HG03432 (cell line): ENCODE results near the gene EP400.

Experiments
- ATAC-seq: cut with Tn5 transposase; IDR thresholded peaks from one replicate; pipeline ENCODE4 v1.9.1; 2021; ENCODE audit warnings: mild to moderate bottlenecking, moderate library complexity; ENCODE audit not compliant: unreplicated experiment

EP400 gene

DNA sequence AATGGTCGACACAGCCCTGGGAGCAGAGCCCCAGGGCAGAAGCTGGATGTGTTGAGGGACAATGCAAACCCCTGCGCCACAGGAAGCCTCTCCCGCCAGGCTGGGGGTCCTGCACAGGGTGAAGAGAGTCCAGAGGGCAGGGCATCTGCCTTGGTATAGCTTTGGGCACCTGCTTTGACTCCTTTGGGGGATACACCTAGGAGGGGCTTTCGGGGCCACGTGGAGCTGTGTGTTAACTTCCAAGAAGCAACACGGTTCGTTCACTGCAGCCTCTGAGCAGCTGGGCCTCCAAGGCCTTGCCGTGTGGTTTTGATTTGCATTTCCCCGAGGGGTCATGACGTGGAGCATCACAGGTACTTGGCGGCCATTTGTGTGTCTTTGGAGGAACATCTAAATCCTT, 26.5 kb upstream of the EP400 start:
- peak; percentile 74 for ATAC-seq

DNA sequence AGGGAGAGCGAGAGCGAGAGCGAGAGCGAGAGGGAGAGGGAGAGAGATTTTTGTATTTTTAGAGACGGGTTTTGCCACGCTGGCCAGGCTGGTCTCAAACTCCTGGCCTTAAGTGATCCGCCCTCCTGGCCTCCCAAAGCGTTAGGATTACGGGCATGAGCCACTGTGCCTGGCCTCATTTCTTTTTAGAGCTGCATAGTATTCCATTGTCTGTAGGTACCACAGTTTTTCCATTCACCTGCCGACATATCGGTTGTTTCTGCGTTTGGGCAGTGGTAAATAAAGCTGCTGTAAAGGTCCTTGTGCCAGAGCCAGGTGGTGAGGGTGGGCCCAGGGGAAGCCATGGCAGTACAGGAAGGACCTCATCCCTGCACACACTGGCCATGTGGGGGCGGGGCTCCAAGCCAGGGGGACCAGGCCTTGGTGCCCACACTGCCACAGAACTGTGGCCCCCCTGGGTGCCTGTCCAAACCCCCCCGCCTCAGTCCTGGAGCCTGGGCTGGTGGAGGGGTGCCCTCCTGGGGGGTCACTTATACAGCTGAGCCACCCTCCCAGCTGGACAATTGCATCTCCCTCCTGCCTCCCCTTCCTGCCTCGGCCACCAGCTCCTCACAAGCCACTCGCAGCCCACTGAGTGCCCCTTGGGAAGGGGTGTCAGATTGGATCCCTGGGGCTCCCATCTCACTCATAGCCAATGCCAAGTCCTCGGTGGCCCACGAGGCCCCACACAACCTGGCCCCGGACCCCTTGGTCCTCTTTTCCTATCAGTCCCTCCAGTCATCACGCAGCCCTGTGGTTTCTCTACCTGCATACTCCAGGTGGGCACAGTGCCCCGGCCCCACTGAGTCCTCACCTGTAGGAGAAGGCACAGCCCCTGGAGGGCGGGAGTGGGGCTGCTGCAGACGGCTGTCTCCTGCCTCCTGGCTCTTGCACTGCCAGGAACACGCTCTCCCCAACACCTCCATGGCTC, 22.3 kb upstream of the EP400 start:
- ATAC-seq, result no peak

DNA sequence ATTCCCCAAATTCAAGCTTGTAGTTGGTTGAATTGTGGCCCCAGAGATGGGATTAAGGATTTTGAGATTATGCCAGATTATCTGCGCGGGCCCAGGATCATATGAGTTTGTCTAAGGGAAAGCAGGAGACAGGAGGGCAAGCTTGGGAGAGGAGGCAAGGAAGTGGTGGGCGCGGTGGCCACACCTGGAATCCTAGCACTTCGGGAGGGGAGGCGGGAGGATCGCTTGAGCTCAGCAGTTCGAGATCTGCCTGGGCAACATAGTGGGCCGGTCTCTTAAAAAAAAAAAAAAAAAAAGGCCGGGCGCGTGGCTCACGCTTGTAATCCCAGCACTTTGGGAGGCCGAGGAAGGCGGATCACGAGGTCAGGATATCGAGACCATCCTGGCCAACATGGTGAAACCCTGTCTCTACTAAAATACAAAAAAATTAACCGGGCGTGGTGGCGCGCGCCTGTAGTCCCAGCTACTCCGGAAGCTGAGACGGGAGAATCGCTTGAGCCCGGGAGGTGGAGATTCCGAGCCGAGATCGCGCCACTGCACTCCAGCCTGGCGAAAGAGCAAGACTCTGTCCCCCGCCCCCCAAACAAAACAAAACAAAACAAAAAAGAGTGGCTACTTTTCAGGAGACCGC, 21.5 kb upstream of the EP400 start:
- ATAC-seq, result peak; percentile 10

DNA sequence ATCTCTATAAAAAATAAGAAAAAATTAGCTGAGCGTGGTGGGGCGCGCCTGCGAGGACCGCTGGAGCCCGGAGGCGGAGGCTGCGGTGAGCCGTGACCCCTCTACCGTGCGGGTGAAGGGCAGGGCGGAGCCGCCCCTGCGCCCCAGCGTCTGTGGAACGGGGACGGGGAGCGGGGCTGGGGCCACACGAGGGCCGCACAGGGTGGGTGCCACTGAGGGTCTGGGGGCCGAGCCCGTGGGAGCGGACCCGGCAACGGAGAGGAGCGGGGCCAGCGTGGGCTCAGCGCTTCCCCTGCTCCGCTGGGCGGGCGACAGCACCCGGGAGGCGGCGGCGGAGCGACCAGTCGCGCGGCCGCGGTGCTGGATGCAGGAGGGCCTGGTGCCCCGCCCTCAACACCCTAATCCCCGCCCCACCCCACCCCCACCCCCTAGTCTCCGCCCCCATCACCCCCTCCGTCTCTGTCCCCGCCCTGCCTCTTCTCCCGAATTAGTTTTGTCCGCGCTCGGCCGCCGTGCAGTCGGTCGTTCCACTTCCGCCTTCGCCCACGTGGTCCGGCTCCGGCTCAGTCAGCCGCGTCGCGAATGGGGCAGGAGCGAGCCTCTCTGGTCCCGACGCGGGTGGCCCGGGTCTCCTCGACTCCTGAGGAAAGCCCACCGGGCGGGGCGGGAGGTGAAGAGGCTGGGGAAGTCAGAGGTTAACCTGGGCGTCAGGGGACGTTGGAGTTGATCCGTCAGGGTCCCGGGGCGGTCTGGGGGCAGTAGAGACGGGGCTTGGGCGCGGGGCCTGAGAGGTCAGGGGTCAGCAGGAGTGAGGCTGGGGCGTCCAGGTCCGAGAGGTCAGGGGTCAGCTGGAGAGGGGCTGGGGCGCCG, 20.8 kb upstream of the EP400 start, which contains the start of gene PUS1:
Gene PUS1, plus strand, starts transcription at position 566 of the 870 bp plus-strand sequence. CDS start 447 bp downstream, outside the sequence.
- ATAC-seq, result peak; percentile 75

DNA sequence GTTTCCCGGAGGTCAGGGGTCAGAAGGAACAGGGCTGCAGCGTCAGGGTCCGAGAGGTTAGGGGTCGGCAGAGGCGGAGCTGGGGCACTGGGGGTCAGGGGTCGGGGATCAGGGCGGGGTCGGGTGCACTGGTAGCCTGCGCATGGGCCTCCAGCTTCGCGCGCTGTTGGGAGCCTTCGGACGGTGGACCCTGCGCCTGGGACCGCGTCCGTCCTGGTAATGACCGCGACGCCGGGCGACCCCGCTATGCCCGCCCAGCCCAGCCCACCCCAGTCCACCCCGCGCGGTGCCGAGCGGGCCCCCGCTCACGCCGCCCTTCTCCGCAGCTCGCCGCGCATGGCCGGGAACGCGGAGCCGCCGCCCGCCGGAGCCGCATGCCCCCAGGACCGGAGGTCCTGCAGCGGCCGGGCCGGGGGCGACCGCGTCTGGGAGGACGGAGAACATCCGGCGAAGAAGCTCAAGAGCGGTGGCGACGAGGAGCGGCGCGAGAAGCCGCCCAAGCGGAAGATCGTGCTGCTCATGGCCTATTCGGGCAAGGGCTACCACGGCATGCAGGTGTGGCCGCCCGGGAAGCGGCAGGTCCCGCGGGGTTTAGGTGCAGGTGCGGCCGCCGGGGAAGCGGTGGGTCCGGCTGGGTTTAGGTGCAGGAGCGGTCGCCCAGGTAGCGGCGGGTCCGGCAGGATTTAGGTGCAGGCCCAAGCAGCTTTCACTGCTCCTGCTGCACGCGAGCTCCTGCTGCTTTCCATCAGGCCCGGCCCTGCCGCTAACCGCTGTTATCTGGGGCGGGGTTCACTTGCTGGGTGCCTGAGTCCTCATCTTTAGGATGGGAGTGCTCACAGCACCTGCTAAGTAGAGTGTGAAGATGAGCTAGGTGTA, 19.9 kb upstream of the EP400 start:
- ATAC-seq, result peak; percentile 13

DNA sequence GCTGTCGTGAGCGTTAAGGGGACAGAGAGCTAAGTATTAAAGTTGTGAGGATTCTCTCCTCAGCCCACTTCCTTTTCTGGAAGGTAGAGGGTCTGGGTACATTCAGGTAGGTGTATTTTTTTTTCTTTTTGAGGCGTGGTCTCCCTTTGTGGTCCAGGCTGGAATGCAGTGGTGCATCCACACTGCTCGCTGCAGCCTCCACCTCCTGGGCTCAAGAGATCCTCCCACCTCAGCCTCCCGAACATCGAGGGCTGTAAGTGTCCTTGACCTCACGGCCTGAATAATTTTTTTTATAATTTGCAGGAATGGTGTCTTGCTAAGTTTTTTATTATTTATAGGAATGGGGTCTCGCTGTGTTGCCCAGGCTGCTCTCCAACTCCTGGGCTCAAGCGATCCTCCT, 19.2 kb upstream of the EP400 start:
- ATAC-seq, result no peak

DNA sequence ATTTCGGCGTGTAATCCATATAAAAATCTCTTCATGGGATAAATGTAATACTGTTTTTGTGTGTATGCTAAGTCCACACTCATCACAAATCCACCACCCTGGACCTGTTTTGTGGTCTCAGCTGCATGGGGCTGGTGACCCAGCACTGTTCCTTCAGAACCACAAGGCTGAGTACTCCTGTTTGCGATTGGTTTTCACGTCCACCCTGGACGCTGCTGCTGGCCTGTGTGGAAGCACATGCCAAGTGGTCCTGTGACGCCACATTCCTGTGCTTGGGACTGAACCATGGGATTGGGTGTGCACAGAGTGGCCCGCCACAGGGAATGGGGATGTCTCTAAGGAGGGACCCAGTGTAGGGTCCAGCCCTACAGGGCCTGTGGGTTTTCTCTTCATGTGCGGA, 16.4 kb upstream of the EP400 start:
- ATAC-seq, result no peak

DNA sequence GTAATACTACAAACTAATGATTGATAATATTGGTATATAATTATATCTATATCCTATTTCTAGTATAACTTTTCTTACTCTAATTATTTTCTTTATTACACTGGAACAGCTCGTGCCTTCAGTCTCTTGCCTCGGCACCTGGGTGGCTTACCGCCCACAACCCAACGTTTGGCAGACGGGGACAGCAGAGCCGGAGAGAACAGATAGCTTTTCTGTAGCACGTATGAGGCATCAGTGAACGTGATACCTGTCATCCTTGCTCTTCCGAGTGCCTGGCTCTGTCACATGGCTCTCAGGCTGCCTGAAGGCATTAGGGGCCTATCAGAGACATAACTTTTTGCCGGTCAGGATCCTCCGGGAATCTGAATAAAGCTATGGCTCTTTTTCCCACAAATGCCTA, 15.2 kb upstream of the EP400 start:
- no peak for ATAC-seq

DNA sequence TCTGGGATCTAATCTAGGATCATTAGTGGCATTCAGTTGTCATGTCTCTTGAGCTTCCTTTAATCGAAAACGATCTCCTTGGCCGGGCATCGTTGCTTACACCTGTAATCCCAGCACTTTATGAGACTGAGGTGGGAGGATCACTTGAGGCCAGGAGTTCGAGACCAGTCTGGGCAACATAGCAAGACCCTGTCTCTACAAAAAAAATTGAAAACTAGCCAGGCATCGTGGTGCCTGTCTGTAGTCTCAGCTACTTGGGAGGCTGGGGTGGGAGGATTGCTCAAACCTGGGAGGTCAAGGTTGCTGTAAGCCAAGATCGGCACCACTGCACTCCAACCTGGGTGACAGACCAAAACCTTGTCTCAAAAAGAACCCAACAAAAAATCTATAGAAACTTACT, 11.7 kb upstream of the EP400 start:
- ATAC-seq, result no peak

DNA sequence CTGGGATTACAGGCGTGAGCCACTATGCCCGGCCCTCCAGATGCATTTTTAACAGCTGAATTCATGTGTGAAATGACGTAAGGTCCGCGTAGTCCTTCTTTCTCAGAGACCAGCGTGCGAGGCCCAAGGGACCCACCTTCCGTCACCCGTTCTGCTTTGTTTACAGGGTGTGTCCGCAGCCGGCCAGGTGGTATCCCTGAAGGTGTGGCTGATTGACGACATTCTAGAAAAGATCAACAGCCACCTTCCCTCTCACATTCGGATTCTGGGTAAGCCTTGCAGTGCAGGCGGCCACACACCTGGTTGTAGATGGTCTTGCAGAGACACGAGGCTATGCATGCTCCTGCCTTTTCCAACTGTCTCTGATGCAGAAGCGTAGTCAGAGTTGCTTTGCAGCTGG, 10.7 kb upstream of the EP400 start:
- ATAC-seq, result no peak

DNA sequence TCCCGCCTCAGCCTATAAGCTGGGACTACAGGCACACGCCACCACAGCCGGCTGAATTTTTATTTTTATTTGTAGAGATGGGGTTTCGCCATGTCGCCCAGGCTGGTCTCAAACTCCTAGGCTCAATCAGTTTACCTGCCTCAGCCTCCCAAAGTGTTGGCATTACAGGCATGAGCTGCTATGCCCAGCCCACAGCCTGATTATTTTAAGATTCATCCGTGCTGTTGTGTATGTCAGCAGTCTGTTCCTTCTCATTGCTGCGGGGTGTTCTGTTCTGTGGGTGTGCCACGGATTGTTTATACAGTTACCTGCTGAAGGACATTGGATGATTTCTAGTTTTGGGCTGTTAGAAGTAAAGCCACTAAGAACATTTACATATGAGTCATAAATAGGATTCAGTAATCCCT, 9.6 kb upstream of the EP400 start:
- no peak for ATAC-seq

DNA sequence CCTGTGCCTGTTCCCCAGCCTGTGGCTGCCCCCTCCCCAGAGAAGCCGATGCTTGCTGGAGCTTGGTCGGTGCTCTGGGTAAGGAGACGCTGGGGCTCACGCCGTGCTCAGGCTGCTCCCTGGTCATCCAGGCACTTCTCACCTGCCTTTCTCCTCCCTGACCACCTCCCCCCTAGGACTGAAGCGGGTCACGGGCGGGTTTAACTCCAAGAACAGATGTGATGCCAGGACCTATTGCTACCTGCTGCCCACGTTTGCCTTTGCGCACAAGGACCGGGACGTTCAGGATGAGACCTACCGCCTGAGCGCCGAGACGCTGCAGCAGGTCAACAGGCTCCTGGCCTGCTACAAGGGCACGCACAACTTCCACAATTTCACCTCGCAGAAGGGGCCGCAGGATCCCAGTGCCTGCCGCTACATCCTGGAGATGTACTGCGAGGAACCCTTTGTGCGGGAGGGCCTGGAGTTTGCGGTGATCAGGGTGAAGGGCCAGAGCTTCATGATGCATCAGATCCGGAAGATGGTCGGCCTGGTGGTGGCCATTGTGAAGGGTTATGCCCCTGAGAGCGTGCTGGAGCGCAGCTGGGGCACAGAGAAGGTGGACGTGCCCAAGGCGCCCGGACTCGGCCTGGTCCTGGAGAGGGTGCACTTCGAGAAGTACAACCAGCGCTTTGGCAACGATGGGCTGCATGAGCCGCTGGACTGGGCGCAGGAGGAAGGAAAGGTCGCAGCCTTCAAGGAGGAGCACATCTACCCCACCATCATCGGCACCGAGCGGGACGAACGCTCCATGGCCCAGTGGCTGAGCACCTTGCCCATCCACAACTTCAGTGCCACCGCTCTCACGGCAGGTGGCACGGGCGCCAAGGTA, 8.4 kb upstream of the EP400 start:
- ATAC-seq, result no peak

DNA sequence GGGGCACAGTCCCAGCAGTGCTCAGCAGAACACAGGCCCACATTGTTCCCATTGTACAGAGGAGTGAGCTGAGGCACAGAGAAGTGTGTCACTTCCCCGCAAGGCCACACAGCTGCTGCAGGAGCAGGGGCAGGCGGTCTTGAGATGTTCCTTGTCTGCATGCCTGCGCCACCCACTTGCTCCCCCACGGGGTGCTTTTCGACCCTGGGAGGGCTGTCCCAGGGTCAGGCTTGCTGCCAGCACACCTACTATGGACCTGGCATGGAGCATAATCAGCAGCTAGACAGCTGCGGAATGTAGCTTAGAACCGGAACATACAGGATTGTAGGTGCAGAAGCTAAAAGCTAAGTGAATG, 7.8 kb upstream of the EP400 start:
- no peak for ATAC-seq

DNA sequence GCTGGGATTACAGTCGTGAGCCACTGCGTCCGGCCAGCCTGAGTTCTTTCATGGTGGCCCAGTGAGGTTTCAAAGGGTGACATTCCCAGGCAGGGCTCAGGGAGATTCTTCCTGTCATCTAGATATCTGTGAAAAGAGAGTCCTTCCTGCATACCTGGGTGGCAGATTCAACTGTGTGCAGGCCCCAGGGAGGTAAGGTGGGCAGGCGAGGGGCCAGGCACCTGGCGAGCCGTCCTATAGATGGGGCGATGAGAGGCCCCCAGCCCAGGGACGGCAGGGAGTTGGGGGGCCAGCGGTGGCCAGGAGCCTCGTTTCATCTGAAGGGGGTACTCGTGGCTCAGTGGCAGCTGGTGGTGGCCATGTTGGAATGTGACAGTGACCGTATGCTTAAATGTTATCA, 7.1 kb upstream of the EP400 start:
- ATAC-seq, result no peak

DNA sequence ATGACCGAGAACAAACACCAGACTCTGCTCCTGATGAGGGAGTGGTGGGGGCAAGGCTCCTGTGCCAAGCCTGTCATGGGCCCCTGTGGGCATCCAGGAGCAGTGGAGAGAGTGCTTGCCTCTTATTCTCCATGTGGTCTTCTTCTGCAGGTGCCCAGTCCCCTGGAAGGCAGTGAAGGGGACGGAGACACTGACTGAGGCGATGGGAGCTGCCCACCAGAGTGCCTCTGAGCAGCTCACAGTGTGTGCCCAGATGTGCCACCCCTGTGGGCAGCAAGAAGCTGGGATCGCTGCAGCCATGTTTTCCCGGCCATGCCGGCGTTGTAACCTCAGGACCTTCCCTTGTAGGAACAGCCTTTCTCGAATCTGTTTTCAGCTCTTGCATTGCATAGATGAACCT, 6.4 kb upstream of the EP400 start:
- ATAC-seq, result no peak

DNA sequence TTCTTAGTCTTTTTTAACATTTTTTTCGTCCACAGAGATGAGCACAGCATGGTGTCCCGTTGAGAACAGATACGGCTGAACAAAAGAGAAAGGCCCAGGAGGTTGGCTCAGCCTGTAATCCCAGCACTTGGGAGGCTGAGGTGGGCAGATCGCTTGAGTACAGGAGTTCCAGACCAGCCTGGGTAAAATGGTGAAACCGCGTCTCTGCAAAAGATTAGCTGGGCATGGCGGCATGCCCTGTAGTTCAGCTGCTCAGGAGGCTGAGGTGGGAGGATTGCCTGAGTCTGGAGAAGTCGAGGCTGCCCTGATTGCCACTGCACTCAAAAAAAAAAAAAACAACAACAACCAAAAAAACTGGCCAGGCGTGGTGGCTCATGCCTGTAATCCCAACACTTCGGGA, 5.9 kb upstream of the EP400 start:
- no peak for ATAC-seq

DNA sequence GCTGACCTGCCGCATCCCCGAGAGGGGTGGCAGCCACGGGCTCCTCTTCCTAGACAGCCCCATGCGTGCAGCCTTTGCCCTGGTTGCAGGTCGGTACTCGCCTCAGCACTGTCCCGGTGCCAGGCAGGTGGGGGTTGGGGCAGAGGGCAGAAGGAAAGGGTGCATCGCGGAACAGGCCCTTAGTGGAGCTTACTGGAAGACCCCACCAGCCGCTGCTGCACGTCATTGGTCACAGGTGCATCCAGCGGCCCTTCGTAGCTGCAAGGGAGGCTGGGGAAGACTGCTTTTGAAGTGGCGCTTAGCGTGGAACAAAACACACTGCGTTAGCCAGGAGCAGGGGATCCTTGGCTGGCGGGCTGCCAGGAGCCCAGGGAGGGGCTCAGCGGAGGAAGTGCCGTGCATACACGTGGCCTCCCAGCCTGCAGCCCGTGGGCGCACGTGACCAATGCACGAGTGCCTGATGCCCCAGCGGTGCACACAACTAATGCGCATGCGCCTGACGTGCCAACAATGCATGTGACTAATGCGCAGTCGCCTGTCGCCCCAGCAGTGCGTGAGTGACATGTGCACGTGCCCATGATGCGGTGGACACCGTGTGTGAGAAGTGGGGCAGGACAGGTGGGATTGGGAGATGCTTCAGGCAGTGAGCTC, 5.0 kb upstream of the EP400 start:
- ATAC-seq, result no peak

DNA sequence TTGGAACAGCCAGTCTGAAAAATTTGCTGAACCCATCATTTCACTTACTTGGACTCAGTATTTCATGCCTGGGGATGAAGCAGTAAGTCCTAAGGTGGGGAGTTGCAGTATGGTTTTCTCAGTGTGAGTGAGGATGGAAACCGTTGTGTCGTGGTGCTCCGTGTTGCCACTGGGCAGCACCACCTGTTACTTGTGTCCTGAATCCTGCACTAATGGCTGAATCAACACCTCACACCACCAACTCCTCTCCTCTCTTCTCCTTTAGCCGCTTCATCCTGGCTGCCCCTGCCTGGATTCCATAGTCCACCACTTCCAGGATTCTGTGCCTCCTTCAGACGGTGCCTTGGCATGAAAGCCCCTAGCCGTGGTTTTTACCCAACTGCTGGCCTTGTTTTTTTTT, 3.0 kb upstream of the EP400 start:
- no peak for ATAC-seq

DNA sequence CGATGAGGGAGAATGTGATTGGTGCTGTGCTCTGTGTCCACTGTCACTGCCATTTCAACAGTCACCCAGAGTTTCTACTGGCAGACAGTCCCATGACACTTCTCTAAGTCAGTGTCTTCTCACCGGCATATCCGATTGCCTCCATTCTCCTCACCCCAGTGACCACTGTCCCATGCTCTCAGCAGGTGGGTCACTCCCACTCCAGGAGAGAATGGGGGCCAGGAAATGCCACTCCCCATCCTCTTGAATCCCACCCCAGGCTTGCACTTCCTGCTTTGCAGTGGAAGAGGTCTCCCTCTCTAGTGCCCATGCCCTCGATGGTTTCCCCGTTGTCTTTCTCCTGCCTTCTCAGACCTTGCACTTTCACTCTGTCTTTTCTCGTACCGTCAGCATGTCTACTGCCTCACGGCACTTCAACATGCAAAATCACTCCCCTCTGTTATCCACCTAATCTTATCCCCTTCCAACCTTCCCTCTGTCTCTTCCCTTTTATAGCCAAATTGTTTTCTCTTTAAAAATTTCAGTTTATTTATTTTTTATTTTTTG, 2.2 kb upstream of the EP400 start:
- ATAC-seq, result no peak
